Raji (cell line): ENCODE results near the gene FLT4.

Source experiments
- POLR2A ChIP-seq: IDR thresholded peaks from 2 replicates; pipeline ENCODE4 v1.6.1; 2011; ENCODE audit warnings: low read depth, low read length, control low read depth; ENCODE audit not compliant: insufficient read depth

Gene FLT4

GRCh38 chr5:180632768-180633167 is 16.6 kb downstream of the FLT4 start:
- TF ChIP-seq POLR2A, result no peak

DNA sequence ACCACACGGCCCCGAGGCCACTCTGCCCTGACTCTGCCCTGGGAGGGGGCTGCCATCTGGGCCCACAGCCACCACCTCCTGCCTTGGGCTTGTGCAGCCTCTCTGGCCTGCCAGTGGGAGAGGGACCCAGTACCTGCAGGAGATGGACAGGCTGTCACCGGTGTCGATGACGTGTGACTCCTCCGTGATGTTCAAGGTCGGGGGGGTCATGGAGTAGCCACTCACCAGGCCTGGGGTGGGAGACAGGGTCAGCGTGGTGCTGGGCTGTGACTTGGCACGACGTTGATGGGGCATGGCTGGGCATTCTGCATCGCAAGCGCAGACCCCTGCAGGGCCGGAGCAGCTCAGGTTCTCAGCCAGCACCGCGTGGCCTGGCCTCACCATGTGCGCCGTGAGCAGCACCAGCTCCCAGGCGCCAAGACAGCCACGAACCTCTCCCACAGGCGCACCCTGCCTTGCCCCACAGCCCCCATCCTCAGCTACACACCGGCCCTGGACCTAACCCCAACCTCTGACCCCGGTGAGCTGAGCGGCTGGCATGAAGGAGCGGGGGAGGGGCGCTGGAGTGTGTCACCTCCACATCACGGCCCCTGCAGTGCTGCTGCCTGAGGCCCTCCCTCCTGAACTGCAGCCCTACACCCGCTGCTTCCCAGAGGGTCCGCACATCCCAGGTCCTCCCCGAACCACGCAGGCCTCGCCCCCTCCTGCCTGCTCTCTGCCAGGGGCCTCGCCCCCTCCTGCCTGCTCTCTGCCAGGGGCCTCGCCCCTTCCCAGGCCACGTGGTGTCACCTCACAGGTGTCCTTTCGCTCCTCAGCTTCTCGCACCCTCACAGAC is 17.6 kb downstream of the FLT4 start:
- no peak for TF ChIP-seq POLR2A

- TF ChIP-seq POLR2A, result no peak
Measured at GRCh38 chr5:180630426-180630825, 19.0 kb downstream of the FLT4 start.

GRCh38 chr5:180629831-180630382 is 19.5 kb downstream of the FLT4 start:
- no peak for TF ChIP-seq POLR2A

DNA sequence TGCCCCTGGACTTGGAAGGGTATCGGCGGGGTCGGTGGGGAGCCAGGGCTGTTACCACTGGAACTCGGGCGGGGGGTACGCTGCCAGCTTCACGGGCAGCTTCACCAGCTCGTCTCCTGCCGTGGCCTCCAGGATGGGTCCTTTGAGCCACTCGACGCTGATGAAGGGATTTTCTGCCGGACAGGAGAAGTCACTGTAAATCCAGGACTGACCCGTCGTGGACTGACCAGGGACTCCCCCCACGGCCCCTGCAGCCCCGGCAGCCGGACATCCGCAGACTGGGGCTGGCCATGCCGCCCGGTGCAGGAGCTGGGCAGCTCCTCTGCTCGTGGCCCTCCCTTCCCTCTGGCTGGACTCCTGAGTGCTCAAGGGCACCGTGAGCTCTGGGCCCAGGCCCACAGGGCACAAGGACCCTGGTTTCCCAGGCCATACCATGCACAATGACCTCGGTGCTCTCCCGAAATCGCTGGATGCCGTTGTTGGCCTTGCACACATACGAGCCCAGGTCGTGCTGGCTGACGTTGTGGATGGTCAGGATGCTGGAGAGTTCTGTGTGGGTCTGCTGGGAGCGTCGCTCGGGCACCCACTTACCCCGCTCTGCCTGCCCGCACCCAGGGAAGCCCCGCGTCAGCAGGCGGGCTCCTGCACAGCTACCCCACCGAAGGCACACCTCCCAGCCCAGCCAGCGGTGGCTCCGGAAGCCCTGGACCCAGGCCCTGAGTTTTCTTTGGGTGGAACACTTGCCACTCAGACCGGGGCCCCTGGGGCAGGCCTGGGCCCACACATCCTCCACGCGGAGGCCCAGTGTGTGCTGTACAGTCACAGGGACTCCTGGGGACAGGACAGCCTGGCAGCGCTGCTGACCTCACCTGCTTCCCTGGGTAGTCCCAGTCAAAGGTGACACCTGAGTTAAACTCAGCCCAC is 20.3 kb downstream of the FLT4 start:
- TF ChIP-seq POLR2A, result no peak

GRCh38 chr5:180628211-180628610 is 21.2 kb downstream of the FLT4 start:
- TF ChIP-seq POLR2A, result no peak

DNA sequence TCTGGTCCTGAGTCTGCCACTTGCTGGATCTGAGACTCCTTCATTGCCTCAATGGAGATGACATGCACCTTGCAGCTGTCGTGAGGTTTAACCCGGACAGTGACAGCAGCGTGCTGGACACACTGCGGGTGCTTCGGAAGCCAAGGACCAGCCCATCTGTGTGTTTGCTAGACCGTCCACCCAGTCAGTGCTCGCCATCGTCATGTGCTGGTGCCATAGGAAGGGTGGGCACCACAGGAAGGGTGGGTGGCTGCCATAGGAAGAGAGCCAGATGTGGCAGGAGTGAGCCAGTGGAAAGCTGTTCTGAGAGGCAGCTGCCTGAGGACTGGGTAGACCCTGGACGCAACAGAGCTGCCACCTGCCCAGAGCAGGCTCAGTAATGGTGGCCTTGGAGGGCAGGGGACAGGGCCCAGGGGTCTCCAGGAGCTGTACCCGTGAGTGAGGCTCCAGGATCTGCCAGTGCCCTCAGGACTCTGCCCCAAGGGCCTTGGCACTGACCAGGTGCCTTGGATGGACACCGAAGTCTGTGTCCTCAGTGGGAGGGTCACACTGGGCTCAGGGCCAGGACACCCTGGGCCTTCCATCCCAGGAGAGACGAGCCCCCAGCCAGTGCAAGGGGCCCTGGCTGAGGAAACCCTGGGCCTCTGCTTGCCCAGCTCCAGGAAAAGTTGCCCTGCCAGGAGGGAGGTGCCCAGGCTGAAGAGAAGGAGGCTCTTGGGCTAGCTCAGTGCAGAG is 21.8 kb downstream of the FLT4 start:
- TF ChIP-seq POLR2A, result no peak

DNA sequence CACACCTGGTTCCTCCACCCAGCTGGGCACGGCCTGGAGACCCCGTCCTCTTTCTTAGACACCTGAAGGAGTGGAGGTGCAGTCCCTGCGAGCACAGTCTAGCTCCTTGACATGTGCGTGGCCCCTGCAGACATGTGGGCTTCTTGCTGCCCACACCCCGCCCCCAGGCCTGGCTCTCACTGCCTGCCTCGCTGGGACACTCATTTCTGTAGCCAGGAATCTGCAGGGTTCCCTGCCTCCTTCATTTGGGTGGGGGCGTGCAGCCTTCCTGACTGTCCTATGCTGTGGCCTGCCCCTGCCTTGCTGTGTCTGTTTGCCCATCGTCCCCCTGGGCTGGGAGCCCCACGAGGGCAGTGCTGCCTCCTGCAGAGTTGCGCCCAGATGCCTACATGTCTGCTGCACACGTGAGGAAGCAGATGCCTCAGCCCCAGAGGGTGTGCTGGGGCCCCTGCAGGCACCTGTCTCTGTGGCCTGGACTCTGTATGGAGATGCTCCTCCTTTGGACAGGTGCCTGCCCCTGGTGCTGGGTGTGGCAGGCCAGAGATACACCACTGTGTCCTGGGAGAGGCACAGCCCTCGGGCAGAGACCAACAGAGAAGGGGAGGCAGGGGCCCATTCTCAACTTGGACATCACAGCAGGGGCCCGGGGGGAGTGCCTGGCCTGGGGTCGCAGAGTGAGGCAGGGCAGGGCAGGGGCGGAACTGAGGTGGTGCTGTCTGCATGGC is 22.6 kb downstream of the FLT4 start:
- no peak for TF ChIP-seq POLR2A

GRCh38 chr5:180625791-180626660 is 23.4 kb downstream of the FLT4 start:
- TF ChIP-seq POLR2A, result no peak

- TF ChIP-seq POLR2A, result no peak
Measured at GRCh38 chr5:180625125-180625790, 24.1 kb downstream of the FLT4 start.

GRCh38 chr5:180624587-180624986 is 24.8 kb downstream of the FLT4 start:
- TF ChIP-seq POLR2A, result no peak

- TF ChIP-seq POLR2A, result no peak
Measured at GRCh38 chr5:180623844-180624243, 25.6 kb downstream of the FLT4 start.

DNA sequence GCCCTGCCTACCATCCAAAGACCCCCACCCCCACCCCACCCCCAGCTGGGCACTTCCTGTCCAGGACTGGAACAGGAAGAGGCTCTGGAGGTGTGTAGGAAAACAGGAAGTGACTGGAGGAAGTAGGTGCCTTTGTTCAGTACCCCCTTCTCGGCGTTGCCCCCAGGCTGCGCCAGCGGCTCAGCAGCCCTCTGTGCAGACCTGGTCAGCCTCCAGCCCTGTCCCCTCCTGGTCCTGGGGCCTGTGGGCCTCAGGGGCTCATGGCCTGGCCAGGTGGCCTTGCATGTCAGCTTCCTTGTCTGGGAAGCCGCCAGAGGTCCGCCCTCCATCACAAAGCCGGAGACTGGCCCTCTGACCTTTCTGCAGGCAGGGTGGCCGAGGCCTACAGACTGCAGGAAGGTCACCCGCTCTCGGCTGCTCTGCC is 26.0 kb downstream of the FLT4 start:
- no peak for TF ChIP-seq POLR2A

- TF ChIP-seq POLR2A, result no peak
Measured at GRCh38 chr5:180622910-180623309, 26.5 kb downstream of the FLT4 start.
